Ureter (tissue), 1 donor: ENCODE results near the gene PNMA8C. TPM values are rescaled to one million over a fixed set of nuclear protein-coding genes. Genes with fewer than 3 reads are reported as not detected.
"Not testable (repeated sequence)": the region's sequence is repeated elsewhere in the genome, so short reads cannot be mapped to it uniquely, and the experiment has no call there.

Experiments used
- DNase-seq: peaks from one replicate; pipeline ENCODE4 v3.0.0-alpha.2; 2020; ENCODE audit warnings: low spot score
- total RNA-seq: library from RNA; stranded (reverse); gene quantifications from one replicate; pipeline ENCODE4 v1.2.4, GENCODE V29; 2023
- donor health status: DM: yes; HTN: yes; CAD: no.

The PNMA8C gene
- total RNA-seq, 1 donor from 2014 or later: 0.23 TPM

- DNase-seq: no peak
These were observed 40.2 kb downstream of the PNMA8C start for GRCh38 chr19:46388311-46389095.

GRCh38 chr19:46387713-46388130 is 41.0 kb downstream of the PNMA8C start:
- DNase-seq: no peak

GRCh38 chr19:46386996-46387712 is 41.6 kb downstream of the PNMA8C start:
- no peak for DNase-seq

GRCh38 chr19:46386151-46386550 is 42.6 kb downstream of the PNMA8C start:
- DNase-seq: no peak

- DNase-seq: no peak
These were observed 43.1 kb downstream of the PNMA8C start for GRCh38 chr19:46385636-46386035.

- no peak for DNase-seq
These were observed 44.3 kb downstream of the PNMA8C start for GRCh38 chr19:46384396-46384795.

- DNase-seq: no peak
These were observed 44.9 kb downstream of the PNMA8C start for GRCh38 chr19:46383846-46384245.

- DNase-seq: no peak
These were observed 45.4 kb downstream of the PNMA8C start for GRCh38 chr19:46383171-46383815.

GRCh38 chr19:46381756-46382345 is 46.9 kb downstream of the PNMA8C start:
- DNase-seq: no peak

- DNase-seq: no peak
These were observed 47.4 kb downstream of the PNMA8C start for GRCh38 chr19:46381346-46381745.

- DNase-seq: no peak
These were observed 48.0 kb downstream of the PNMA8C start for GRCh38 chr19:46380690-46381089.

- no peak for DNase-seq
These were observed 50.5 kb downstream of the PNMA8C start for GRCh38 chr19:46378268-46378667.

- DNase-seq: no peak
These were observed 52.2 kb downstream of the PNMA8C start for GRCh38 chr19:46376241-46377153.

- DNase-seq: not testable (repeated sequence)
These were observed 53.2 kb downstream of the PNMA8C start for GRCh38 chr19:46375476-46376067.

Other genes starting within 250 kb of the PNMA8C start
- gene IGFL1, start 199.2 kb downstream of the PNMA8C start, total RNA-seq: 1.9 TPM
- gene HIF3A, start 131.9 kb downstream of the PNMA8C start, total RNA-seq: 108 TPM
- 91.3 TPM for gene PPP5C, start 81.8 kb downstream of the PNMA8C start, total RNA-seq
- gene CCDC8, start 15.4 kb downstream of the PNMA8C start, total RNA-seq: 10.7 TPM
- 6.4 TPM for gene PNMA8A, start 42.6 kb upstream of the PNMA8C start, total RNA-seq
- 1.1 TPM for gene PNMA8B, start 66.9 kb upstream of the PNMA8C start, total RNA-seq
- 253 TPM for gene CALM3, start 172.4 kb upstream of the PNMA8C start, total RNA-seq
- gene PTGIR, start 196.2 kb upstream of the PNMA8C start, total RNA-seq: 3.5 TPM
- not detected for gene GNG8, start 207.3 kb upstream of the PNMA8C start, total RNA-seq
- 25.6 TPM for gene DACT3, start 232.2 kb upstream of the PNMA8C start, total RNA-seq